Glomerular visceral epithelial cell (primary cell): Measurements from ENCODE around the gene NRP1.
A peak's percentile ranks its signal among the peaks of the same experiment; 100 is the strongest.

Experiments used
- DNase-seq: peaks from one replicate; pipeline ENCODE4 v3.0.0-alpha.2; 2016; ENCODE audit errors: extremely low spot score

The NRP1 gene

DNA sequence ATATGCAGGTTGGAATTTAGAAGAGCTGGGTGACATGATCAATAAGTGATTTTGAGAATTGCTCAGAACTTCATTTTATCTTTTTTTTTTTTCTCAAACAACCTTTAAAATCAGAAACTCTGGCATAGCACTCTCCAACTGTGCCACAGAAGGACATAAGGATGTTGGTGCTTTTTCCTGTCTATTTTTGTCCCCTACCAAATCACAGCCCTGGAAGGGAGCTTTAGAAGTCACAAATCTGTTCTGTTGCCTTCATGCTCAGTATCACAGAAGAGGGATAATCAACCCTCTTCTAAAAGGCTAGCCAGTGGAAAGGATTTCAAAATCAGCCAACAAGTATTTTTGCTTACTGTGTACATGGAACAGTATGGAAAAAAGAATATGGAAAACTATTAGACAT, 14.8 kb upstream of the NRP1 start:
- no peak for DNase-seq

DNA sequence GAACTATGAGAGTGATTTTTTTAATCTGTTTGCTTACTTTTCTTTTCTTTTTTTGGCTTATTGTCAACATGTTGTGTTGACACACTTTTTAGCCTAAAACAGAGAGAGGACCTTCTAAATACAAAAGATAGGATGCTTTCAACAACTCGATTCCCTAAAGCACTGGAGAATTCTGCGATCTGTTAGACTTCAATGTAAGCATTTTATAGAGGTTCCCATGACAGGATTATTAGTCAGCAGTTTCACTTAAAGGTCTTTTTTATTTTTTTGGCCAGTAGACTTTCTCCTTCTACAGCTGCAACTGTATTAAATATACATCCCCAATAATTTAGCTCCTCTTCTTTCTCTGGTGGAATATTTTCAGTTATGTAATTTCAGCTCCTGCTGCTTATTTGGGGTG, 12.7 kb upstream of the NRP1 start:
- no peak for DNase-seq

DNA sequence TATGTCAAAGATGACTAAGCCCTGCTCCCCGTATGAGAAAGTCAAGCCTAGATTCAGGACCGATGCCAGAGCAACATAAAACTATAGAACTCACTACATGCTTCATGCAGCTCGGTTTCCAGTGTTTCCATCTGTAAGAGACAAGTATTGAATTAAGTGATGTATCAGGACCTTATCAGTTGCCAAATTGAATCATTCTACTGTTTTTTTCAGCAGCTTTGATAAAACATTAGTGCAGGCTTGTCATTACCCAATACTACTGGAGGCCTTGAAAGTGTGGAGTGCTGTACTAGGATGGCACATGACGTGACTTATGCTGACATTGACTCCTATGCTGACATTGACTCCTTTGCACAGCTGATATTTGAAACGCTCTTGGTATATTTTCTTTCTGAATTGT, 10.8 kb upstream of the NRP1 start:
- no peak for DNase-seq

DNA sequence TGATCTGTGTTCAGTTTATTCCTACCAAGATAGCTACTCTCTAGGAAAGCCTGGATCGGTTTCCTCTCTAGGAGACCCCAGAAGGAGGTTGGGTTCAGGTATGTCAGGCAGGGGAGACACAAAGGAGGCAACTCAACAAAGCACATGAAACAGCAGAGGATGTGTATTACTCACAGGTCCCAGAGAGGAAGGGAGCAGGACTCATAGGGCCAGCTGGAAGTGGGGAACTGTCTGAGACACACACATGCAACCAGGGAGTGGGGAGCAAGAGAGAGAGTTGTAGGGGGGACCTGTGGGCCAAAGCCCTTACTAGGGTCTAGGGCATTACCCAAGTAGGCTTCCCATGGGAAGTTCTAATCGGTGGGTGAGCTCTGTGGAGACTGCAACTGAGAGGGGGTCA, 10.2 kb upstream of the NRP1 start:
- DNase-seq = no peak

DNA sequence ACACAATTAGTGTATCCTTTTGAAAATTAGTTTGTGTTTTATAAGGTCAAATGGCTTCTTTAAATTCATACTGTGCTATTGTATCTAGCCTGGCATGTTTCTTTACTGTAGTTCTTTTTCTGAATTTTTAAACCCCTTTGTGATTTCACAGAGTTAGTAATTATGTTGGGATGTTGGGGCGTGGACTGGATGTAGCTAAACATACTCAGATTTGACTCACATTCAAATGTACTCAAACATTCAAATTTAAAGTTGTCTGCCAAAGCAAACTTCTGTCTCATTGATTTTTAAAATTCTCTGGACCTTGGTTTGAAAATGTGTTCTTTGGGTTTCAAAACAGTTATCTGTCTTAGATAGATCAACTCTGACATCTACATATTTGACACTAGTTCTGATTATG, 7.2 kb upstream of the NRP1 start:
- DNase-seq = no peak

DNA sequence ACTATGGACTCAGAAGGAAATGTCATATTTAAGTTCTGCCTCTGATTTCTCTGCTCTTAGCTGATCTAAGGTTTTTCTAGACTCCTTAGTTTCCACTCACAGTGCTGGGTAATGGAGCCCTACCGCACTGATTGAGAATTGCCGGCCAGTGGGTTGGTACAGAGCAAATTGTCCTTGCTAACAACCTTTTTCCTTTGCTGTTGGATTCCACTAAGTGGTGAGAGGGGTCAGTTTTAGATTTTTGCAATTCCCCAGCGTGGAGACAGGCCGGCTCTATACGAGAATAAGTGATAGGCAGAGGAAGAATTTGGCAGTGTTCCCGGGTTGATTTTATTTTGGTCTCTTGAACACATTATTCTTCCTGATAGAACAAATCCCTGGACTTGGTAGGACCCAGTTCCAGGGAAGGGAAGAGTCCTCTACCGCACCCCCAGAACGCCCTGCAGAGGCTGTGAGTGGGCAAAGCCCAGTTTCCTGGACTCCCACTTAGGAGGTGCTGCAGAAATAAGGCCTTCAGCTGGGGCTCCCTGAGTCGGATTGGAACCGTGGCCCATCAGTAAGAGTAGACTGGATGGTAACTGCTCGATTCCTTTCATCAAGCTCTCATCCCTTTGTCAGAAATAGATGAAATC, 3.0 kb upstream of the NRP1 start:
- peak; percentile 61 for DNase-seq

DNA sequence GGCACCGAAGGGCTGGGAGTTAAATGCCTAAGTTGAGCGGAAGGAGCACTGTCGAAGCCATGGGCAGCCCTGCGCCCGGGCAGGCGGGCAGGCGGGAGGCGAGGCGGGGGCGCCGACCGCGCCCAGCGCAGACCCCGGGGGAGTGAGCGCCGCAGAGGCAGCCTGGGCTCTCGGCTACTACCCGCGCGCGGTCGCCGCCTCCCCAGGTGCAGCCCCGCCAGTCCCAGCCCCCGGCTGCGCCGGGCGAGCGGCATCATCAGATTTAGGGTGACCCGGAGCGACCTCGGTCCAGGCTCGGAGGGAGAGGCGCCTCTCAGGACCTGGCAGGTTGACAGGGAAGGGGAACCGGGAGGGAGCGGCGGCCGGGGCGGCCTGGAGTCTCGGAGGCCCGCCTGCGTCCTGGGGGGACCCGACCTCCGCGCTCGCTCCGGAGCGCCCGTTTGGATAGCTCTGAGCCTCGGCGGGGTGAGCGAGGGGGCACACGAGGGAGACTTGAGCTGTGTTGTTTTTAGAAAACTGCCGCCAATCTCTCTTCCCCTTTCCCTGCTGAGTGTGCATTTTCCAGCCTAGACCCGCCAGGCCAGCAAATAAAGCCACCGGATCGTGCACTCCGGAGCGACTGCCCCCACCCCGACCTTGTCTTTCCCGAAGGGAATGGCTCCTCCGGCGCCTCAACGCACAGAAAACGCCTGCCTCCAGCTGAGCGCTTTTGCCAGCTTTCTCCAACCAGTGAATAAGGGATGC, 2.3 kb upstream of the NRP1 start:
- peak; percentile 42 for DNase-seq

DNA sequence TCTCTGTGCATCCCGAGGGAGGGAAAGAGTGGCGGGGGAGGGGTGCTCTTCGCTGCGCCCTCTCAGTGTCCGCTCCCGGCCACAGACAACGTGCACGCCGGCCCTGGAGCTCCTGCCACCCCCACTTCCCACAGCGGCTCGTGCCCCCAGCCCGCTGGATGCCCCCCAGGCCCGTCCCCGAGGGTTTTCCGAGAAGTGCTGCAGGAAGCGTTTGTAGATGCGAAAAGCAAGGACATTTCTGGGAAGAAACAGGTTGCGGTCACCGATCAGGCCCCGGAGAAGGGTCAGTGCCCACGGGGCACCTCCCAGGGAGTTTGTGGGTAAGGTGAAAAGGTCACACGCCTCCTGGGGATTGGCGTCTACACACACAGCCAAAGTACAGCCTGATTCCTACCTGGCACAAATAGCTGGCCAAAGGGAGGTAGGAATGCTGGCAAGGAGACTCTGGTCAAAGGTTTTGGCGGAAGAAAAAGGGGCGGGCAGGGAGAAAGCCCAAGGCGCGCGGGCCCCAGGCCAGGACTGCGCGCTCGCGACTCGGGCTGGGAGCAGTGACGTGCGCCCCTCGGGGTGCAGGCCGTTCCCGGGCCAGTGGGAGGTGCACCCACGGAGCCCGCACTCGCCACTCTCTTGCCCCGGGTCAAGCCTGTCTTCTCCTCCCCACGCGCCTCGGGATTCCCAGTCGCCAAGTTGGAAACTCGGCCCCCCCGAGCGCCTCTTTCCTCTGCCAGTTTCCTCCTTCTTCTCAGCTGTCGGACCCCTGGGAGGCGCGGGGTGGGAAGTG, 1.5 kb upstream of the NRP1 start:
- DNase-seq = peak; percentile 96

DNA sequence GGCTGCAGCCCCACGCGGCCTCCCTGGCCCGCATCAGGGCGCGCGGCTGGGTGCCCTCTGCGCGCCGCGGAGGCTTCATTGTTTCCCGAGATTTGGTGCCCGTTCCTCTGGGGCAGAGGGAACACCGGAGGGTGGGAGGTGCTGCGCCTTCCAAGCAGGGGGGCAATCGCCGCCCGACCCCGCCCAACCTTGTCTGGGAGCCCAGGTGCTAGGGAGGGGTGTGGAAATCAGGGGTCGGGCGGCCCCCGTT, 1.0 kb upstream of the NRP1 start:
- no peak for DNase-seq

DNA sequence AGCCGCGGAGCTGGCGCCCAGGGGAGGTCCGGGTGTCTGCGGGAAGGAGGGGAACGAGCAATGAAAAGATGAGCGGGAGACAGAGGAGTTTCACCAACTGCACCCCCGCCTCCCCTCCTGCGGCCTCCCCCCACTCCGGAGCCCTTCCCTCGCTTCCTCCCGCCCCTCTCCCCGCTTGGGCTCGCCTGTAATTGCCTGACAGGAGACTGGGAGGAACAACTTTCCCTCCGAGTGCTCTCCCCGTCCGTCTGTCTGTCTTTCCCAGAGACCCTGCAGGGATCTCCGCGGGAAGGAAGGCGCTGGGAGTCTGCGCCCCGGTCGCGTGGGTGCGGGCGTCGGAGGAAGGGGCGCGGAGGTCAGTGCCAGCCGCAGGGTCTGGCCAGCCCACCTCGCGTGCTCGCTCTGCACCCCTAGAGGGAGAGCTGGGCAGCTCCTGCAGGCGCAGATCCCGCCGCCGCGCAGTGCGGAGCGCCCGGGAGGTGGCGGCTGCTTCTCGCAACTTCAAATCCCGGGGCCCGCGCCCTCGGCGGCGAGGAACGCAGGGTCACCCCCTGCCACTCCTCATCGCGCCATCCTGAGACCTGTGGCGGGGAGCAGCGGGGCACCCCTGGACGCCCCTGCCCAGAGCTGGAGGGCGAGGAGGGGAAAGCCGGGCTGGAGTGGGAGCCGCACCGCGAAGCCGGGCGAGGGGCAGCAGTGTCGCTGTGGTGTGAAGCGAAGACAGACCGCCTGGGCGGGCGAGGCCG, 511 bp upstream of the NRP1 start:
- peak; percentile 82 for DNase-seq

DNA sequence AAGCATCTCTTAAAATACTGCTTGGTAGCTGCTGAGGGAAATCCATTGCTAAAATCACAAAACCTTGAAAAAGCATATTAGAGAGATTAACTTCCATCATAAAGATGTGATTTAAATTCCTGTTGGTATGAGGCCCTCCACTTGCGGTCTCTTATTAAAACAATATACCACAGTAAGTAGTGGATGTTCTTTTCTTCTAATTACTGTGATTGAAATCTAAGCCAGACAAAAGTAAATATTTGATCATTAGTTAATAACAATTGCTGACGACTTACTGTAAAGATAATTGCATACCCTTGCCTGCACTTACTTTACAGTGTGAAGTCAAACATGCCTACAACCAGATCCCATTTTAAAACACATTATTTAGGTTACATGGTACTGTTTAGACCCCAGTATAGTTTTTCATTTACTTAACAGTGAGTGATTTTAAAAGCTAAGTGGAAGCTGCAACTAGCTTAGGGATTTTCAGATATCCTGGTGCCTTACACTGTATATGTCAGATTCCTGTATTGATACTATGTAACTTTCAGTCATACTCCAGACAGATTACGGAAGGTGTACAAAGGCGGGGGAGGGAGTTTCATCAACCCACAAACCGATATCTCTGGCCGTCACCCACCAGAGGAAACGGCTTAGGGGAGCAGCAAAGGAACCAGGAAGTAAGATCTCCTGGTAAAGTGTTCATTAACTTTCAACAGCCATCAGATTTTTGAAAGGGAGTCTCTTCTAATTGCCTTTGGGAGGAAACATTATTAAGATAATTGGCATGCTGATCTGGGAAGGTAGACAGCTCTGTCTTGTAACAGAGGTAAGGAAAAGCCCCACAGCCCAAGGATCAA, 986 bp downstream of the NRP1 start:
- peak; percentile 54 for DNase-seq

DNA sequence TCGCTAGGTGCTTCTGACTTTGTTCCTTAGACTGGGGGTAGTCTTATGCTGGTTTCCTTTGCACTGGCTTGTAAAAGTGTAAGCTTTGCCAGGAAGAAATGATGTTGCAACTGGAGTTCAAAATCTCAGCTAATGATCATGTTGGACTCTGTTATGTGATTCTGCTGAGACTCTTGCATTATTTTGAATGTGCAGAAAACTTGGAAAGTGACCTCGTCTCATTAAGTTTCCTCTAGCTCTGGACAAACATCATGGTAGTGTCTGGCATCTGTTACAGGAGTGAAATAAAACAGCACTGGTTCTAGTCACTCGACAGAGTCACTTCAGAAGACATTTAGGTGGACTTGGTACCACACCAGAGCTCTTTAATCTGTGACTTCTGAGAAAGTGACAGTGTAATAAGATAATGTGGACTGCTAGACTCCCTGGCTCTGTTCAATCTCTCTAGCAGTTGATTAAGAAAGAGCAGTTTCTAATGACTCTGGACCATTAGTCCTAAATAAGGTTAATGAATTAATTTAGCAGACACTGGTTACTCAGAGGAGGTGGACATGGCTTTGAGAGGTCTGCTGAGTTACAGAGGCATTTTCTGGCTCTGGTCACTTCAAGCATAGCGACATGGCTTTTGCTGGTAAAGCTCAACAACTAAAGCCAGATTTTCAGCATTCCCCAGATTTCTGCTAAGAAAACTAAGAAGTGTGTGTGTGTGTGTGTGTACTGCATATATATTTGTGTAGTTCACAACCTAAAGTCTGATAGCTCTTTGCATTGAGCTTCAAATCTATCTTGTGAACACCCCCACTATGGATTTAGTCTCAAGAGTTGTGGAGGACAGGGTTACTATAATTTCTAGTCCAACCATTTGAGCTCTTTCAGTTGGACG, 2.0 kb downstream of the NRP1 start:
- DNase-seq = no peak

DNA sequence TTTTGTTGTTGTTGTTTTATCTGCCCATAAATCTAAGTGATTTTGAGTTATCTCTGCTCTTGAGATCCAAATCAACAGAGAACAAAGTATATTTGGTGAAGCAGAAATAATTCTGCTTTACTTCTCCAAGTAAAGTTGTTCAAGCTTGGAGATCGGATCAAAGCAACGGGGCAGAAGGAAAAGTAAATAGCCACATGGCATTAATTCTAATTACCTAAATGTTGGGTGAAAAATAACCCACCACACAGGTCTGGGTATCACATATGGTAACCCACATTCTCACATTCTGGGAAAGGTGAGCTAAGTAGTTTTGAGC, 3.1 kb downstream of the NRP1 start:
- DNase-seq = no peak

DNA sequence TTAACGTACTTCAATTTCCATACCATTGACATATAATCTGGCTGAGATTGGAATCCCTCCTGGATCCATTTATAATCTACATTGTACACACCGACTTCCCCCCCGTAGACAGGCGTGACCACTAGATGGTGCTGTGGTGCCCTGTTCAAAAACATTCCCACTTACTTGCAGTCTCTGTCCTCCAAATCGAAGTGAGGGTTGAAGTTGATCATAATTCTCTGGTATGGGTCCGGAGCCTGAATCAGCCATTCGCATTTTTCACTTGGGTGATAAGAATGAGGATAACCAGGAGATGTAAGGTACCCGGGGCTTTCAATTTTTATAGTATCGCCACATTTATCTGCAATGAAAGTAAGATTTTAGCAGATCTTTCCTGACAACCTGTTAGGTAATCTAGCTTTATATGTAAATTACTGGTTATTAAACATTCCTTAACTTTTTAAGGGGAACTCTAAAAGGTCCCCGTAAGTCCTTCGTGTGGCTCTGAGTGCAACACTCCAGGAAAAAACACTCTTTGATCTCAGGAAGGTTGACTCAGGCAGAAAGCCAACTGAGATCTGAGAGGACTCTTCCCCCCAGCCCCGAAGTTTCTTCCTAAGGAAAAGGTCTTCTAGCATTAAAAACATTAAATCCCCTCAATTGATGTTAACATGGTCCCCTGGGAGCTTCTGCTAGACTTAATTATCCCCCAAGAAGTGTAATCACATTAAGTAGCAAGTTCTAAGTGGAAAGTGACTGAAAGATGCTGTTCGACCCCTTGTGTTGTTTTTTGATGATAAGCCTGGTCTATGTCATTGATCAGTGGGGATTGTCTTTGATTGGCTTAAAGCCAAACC, 3.7 kb downstream of the NRP1 start:
- peak; percentile 89 for DNase-seq

DNA sequence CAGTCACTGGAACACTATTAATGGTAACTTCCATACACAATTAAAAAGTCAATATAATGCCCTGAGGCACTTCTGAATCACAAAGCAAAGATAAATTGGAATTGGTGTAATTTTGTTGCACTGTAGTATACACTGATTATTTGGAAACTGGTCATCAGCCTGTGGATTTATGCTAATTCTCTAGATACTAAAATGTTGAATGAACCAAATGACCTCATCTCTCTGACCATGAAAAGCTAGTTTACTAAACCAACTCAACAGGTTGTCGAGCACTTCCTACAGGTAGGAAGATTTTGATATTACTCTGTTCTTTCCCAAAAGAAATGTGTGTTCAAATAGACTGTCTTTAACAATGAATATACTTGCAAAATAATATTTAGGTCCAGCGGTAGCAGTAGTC, 5.3 kb downstream of the NRP1 start:
- DNase-seq = no peak

DNA sequence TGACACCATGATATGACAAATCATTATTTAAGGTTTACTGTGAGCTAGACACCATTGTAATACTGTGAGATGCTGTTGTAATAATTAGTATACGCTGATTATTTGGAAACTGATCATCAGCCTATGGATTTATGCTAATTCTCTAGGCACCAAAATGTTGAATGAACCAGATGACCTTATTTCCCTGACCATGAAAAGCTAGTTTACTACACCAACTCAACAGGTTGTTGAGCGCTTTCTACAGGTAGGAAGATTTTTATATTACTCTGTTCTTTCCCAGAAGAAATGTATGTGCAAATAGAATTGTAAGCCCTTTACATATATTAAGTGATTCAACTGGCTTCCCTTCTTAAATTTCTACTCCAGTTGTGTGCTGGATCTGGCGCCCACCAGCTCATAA, 6.2 kb downstream of the NRP1 start:
- no peak for DNase-seq

DNA sequence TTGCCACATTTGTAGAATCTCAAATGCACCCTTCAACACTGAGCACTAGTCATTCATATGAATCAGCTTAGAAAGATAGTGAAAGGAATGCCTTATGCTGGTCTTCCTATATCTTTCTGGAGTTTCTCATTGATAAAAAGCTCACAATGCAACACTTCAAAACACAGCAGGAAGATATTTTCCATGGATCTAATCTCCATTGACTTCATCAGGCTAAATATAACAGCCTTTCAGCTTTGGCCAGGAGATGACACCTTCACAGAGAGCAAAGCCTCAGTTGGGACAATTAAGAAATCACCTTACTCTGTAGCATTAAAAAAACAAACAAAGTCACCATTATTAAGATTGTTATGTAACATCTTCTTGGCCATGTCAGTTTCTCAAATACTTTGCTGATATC, 6.7 kb downstream of the NRP1 start:
- DNase-seq = no peak

DNA sequence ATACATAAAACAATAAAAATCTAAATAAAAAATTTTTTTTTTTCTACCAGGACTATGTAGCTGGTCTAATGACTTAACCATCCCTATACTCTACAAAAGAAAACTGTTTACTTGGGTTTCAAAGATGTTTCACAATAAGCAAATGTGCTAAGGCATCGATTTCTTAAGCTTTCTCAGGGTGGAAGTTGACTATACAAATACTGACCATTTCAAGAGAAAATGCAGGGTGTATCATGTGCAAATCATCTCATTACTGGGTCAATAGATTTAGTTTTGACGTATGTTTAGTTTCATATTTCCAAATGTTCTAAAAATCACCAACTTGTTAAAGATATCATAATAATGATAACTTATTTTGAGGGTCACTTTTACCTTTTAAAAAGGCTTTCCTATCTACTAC, 7.5 kb downstream of the NRP1 start:
- DNase-seq = no peak

DNA sequence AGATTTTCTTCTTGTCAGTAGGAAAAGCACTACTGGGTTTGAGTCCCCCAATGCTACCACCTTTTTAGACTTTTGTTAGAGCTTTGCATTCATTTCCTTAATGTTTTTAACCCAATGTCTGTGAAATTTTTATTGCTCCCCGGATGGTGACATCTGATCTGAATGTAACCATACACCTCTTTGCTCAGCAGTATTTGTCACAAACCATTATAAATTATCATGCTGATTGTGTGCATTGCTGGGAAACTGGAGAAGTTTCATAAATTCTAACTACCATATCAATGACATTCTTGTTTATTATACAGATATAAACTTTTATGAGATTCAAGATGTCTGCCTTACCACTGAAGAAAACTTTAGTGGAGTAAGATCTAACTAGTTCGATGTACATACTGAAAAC, 8.5 kb downstream of the NRP1 start:
- DNase-seq = no peak

DNA sequence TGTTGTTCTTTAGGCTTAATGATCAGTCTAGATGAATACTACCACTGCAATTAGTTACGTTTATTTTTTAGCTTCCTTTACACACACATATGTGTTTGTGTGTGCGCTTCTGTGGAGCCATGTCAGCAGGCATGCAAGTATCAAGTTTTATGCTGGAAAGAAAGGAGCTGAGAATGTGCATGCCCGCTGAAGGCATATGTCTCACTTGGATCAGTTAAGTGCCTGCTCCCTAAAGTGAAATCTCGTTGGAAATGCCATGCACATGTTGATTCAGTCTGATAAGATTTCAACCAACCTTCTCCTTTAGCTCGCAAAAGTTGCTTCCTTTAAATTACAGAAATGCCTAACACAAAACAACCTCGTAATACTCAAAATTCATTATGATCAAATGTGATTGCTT, 10.7 kb downstream of the NRP1 start:
- no peak for DNase-seq
